Measurements from ENCODE around the gene NENF. TPM values are rescaled to one million over a fixed set of nuclear protein-coding genes. Genes with fewer than 3 reads are reported as not detected.

NENF gene
- total RNA-seq, 4 donors from 2014 or later, result 42.8 to 113 (median 75.7) TPM

DNA sequence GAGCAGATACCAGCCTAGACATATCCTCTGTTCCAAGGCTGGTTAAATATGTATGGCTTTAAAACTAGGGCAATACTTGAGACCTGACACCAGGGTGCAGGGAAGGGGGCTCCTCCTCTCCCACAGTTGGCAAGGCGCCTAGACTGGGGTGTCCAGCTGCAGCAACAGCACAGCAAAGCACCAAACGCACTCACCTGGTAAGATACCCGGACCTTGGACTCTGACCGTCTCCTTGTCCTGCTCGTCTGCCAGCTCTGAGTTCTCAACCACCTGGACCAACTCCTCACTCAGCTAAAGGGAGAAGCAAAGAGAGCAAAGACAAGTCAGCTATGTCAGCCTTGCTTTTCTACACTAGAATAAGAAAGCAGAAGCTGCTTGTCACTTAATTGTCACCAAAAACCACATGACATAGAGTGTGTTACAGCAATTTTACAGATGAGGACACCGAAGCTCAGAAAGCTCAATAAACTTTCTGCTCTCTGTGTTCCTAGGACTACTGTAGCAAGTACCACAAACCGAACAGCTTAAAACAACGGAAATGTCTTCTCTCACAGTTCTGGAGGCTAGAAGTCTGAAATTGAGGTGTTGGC, 22.4 kb upstream of the NENF start:
- H3K4me3 ChIP-seq, result no peak overlapping the region
- 90 to 93% methylated on average over 6 to 8 of the region's 8 CpGs for WGBS, 2 donors (ENCODE audit: low coverage in 1 of 2)
- TF ChIP-seq POLR2AphosphoS5 (IDR thresholded peaks at IDR 0.05) (no peak), EP300 (IDR thresholded peaks at IDR 0.05) (no peak), POLR2A (IDR thresholded peaks at IDR 0.05) (no peak)
- TF ChIP-seq, protein P1, sequence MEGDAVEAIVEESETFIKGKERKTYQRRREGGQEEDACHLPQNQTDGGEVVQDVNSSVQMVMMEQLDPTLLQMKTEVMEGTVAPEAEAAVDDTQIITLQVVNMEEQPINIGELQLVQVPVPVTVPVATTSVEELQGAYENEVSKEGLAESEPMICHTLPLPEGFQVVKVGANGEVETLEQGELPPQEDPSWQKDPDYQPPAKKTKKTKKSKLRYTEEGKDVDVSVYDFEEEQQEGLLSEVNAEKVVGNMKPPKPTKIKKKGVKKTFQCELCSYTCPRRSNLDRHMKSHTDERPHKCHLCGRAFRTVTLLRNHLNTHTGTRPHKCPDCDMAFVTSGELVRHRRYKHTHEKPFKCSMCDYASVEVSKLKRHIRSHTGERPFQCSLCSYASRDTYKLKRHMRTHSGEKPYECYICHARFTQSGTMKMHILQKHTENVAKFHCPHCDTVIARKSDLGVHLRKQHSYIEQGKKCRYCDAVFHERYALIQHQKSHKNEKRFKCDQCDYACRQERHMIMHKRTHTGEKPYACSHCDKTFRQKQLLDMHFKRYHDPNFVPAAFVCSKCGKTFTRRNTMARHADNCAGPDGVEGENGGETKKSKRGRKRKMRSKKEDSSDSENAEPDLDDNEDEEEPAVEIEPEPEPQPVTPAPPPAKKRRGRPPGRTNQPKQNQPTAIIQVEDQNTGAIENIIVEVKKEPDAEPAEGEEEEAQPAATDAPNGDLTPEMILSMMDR (IDR thresholded peaks at IDR 0.05), result no peak
- no peak overlapping the region for H3K27ac ChIP-seq
- peaks cover 0 to 46% of the 10 kb centered on the region in 2 donors for H3K36me3 ChIP-seq
- H3K4me1 ChIP-seq, result peaks cover 0 to 16% (median 4%) of the 10 kb centered on the region in 3 donors
- H3K27me3 ChIP-seq, result no peaks in the 10 kb centered on the region
- no peak for ATAC-seq
- H3K9me3 ChIP-seq, result no peaks in the 10 kb centered on the region

DNA sequence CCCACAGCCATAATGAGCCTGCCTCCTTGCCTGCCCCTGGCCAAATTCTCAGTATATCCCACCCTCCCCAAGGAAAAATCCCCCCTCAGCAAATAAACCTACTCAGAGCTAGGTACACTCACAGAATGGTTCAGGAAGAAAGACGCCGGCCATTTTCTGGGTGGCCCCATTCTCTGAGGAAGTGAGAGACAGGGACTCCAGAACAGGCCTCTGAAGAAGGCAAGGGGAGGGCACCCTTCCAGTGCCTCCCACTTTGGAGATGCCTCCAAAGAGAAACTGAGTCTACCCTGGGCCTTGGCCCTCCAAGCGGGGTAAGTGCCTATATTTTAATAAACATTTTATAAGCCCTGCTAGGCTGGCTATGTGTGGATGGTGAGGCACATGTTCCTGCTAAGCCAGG, 20.3 kb upstream of the NENF start:
- Histone ChIP-seq H3K27me3 (no peaks in the 10 kb centered on the region), H3K4me3 (no peak overlapping the region), H3K9me3 (no peaks in the 10 kb centered on the region), H3K27ac (no peak overlapping the region), H3K36me3 (peaks cover 0 to 34% of the 10 kb centered on the region in 2 donors), H3K4me1 (peaks cover 0 to 17% (median 4%) of the 10 kb centered on the region in 3 donors)
- 100% methylated on average over 2 to 3 of the region's 3 CpGs for WGBS, 2 donors (ENCODE audit: low coverage in 1 of 2)
- no peak for ATAC-seq
- TF ChIP-seq POLR2A (IDR thresholded peaks at IDR 0.05) (no peak), POLR2AphosphoS5 (IDR thresholded peaks at IDR 0.05) (no peak), EP300 (IDR thresholded peaks at IDR 0.05) (no peak)
- TF ChIP-seq, protein P1 (IDR thresholded peaks at IDR 0.05), result no peak

DNA sequence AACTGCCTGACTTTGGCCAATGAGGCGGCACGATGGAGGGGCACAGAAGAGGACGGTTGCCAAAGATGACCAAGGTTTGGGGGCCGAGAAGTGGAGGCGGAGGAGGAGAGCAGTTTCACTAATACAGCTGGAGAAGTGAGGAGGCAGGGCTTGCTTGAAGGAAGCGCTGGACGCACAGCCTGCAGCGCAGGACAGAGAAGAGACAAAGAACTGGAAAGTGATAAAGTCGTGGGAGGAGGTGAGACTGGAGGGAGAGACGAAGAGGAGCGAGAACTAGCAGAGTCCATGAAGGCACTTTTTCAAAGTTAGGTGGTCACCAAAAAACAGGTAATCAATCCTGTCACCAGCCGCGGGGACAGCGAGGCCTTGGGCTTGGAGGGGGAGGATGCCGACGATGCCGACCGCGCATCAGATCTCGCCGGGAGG, 18.8 kb upstream of the NENF start:
- H3K27me3 ChIP-seq, result no peaks in the 10 kb centered on the region
- peaks cover 0 to 17% (median 4%) of the 10 kb centered on the region in 3 donors for H3K4me1 ChIP-seq
- TF ChIP-seq POLR2A (IDR thresholded peaks at IDR 0.05) (no peak), POLR2AphosphoS5 (IDR thresholded peaks at IDR 0.05) (no peak), EP300 (IDR thresholded peaks at IDR 0.05) (no peak)
- TF ChIP-seq, protein P1 (IDR thresholded peaks at IDR 0.05), result no peak
- WGBS, 2 donors (ENCODE audit: low coverage in 1 of 2), result 11 to 20% methylated on average over 7 to 18 of the region's 21 CpGs
- ATAC-seq, result peak; percentile 40
- H3K9me3 ChIP-seq, result no peaks in the 10 kb centered on the region
- H3K27ac ChIP-seq, result peak overlapping the region in 2 of 4 donors; percentile 67 to 72
- peak overlapping the region; percentile 95 to 96 for H3K4me3 ChIP-seq
- peaks cover 0 to 26% of the 10 kb centered on the region in 2 donors for H3K36me3 ChIP-seq

DNA sequence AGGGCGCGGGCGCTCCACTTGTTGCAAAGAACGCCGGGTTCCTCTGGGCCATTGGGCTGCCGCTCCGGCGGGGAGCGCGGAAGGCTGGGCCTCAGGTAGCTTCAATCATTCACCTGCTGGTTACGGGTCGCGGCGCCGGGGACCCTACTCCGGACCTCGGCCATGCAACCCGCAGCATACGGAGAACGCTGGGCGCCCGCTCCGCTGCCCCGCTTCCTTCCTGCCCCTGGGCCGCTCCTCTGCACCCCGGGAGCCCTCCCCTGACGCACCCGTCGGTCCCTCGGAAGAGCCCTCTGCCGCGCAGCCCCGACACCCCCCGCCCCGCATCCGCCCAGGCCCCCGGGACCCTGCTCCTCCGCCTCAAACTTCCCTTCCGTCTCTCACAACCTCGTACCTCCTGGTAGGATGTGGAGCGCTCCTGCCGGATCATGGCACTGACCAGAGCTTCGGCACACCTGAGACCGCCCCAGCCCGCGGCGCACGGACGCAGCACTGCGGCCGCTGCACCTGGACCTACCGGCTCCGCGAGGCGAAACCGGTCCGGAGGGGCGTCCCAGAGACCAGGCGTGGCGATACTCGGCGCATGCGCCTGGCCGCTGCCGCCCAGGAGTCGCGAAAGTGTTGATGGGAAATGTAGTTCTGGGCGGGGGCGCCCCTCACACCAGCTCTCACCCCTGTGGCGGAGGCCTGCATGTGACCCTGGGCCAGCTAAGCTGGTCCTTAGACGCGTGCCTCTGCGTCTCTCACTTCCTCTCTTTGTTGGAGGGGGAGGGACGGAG, 18.2 kb upstream of the NENF start, which contains the start of gene PACC1:
Gene PACC1, minus strand, starts transcription at position 559 of the 779 bp plus-strand sequence. Its CDS starts 129 bp downstream, at position 430.
- no peaks in the 10 kb centered on the region for H3K27me3 ChIP-seq
- peaks cover 0 to 17% (median 4%) of the 10 kb centered on the region in 3 donors for H3K4me1 ChIP-seq
- peak within 1 kb of the TSS; percentile 95 to 96 for H3K4me3 ChIP-seq
- H3K9me3 ChIP-seq, result no peaks in the 10 kb centered on the region
- ATAC-seq, result peak; percentile 95
- TF ChIP-seq POLR2AphosphoS5 (IDR thresholded peaks at IDR 0.05) (no peak), POLR2A (IDR thresholded peaks at IDR 0.05) (peak in 1 of 2 donors; percentile 18), EP300 (IDR thresholded peaks at IDR 0.05) (no peak)
- TF ChIP-seq, protein P1 (IDR thresholded peaks at IDR 0.05), result peak in 3 of 4 experiments; percentile 6 to 19 (median 6)
- peaks cover 0 to 20% of the 10 kb centered on the region in 2 donors for H3K36me3 ChIP-seq
- 0% methylated on average over 3 to 6 of the region's 74 CpGs for WGBS, 2 donors (ENCODE audit: low coverage in 1 of 2)
- H3K27ac ChIP-seq, result peak within 1 kb of the TSS in 3 of 4 donors; percentile 25 to 72 (median 67)
